ENCODE data around the gene SHISA6.

- TF ChIP-seq CTCF (IDR thresholded peaks at IDR 0.05; ENCODE audit: low read length) (no peak), EZH2 (IDR thresholded peaks at IDR 0.05; ENCODE audit: borderline replicate concordance, low read length) (no peak)
Measured at GRCh38 chr17:11404431-11405276, 163.6 kb downstream of the SHISA6 start.
